ENCODE results near the gene HIVEP2. TPM values are rescaled to one million over a fixed set of nuclear protein-coding genes. Genes with fewer than 3 reads are reported as not detected.

The HIVEP2 gene
- total and polyA plus RNA-seq, 2 donors from 2014 or later, result 2.4 to 26.0 TPM

GRCh38 chr6:142896732-142897131 is 48.2 kb downstream of the HIVEP2 start:
- Histone ChIP-seq H3K9ac (ENCODE audit: low read length in 3 of 3) (no peak overlapping the region), H3K36me3 (ENCODE audit: control insufficient read depth in 2 of 3, insufficient read depth in 3 of 3, low read length in 3 of 3) (no peaks in the 10 kb centered on the region), H3K27me3 (ENCODE audit: control insufficient read depth, insufficient read depth, low read length) (no peaks in the 10 kb centered on the region), H3K4me1 (ENCODE audit: control insufficient read depth in 2 of 3, insufficient read depth in 2 of 3, low read depth in 1 of 3, low read length in 3 of 3) (peaks cover 0 to 3% (median 0%) of the 10 kb centered on the region in 3 donors), H3K27ac (ENCODE audit: low read depth in 2 of 2, low read length in 2 of 2) (no peak overlapping the region), H3K4me3 (ENCODE audit: low read length in 3 of 3) (no peak overlapping the region), H3K9me3 (ENCODE audit: control insufficient read depth in 2 of 3, insufficient read depth in 1 of 3, low read length in 3 of 3) (no peaks in the 10 kb centered on the region)
- intact Hi-C loops (cut with DNase I), result no loop called here
- TF ChIP-seq CTCF (IDR thresholded peaks at IDR 0.05; ENCODE audit: borderline replicate concordance, extremely low read depth, insufficient read depth), result no peak
- FAIRE-seq (no peak), DNase-seq (no peak)

GRCh38 chr6:142893088-142893487 is 51.9 kb downstream of the HIVEP2 start:
- no peaks in the 10 kb centered on the region for H3K36me3 ChIP-seq (ENCODE audit: control insufficient read depth in 2 of 3, insufficient read depth in 3 of 3, low read length in 3 of 3)
- no peak for DNase-seq
- H3K9ac ChIP-seq (ENCODE audit: low read length in 3 of 3), result no peak overlapping the region
- H3K9me3 ChIP-seq (ENCODE audit: control insufficient read depth in 2 of 3, insufficient read depth in 1 of 3, low read length in 3 of 3), result no peaks in the 10 kb centered on the region
- H3K27me3 ChIP-seq (ENCODE audit: control insufficient read depth, insufficient read depth, low read length), result no peaks in the 10 kb centered on the region
- no peak overlapping the region for H3K4me3 ChIP-seq (ENCODE audit: low read length in 3 of 3)
- no peaks in the 10 kb centered on the region for H3K4me1 ChIP-seq (ENCODE audit: control insufficient read depth in 2 of 3, insufficient read depth in 2 of 3, low read depth in 1 of 3, low read length in 3 of 3)
- no peak overlapping the region for H3K27ac ChIP-seq (ENCODE audit: low read depth in 2 of 2, low read length in 2 of 2)
- TF ChIP-seq CTCF (IDR thresholded peaks at IDR 0.05; ENCODE audit: borderline replicate concordance, extremely low read depth, insufficient read depth), result no peak
- intact Hi-C loops (cut with DNase I), result no loop called here
- no peak for FAIRE-seq

DNA sequence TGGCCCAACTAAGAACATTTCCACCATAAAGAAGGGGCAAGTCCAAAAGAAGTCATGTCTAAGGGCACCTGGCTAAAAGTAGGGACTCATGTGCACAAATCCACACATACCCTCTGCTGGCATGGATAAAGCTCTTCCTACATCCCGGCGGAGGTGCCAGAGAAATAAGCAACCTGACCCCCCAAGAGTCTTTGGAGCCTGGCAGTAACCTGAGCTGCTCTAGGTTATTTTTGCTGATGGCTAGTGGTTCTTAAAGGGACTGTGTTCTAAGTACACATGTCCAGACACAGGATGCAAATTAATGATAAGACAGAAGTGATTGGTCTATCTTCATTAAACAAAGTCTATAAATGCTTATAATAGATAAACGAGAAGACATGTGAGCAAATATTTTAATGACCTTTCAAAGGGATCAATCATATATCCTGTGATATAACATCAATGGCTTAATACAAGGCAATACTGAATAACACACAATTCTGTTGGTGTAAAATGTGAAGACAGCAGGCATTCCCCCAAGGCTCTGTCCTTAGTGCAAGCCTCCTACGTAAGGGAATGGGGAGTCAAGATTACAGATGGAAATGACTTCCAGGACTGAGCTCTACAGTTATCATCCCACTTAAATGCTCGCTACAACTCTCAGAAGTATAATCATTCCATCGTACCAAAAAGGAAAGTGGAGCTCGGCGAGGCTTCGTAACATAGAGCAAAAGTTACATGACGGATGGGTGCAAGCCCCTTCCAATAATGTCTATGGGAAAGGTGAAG is 52.5 kb downstream of the HIVEP2 start:
- FAIRE-seq, result no peak
- no peak overlapping the region for H3K27ac ChIP-seq (ENCODE audit: low read depth in 2 of 2, low read length in 2 of 2)

More for the DNA sequence above, 52.5 kb downstream of the HIVEP2 start:
- Histone ChIP-seq H3K4me3 (ENCODE audit: low read length in 3 of 3) (no peak overlapping the region), H3K9ac (ENCODE audit: low read length in 3 of 3) (no peak overlapping the region), H3K9me3 (ENCODE audit: control insufficient read depth in 2 of 3, insufficient read depth in 1 of 3, low read length in 3 of 3) (no peaks in the 10 kb centered on the region), H3K36me3 (ENCODE audit: control insufficient read depth in 2 of 3, insufficient read depth in 3 of 3, low read length in 3 of 3) (no peaks in the 10 kb centered on the region), H3K27me3 (ENCODE audit: control insufficient read depth, insufficient read depth, low read length) (no peaks in the 10 kb centered on the region), H3K4me1 (ENCODE audit: control insufficient read depth in 2 of 3, insufficient read depth in 2 of 3, low read depth in 1 of 3, low read length in 3 of 3) (no peaks in the 10 kb centered on the region)
- intact Hi-C loops (cut with DNase I), result no loop called here
- TF ChIP-seq CTCF (IDR thresholded peaks at IDR 0.05; ENCODE audit: borderline replicate concordance, extremely low read depth, insufficient read depth), result no peak
- no peak for DNase-seq
